ENCODE measurements around the gene CACNA2D2. TPM values are rescaled to one million over a fixed set of nuclear protein-coding genes. Genes with fewer than 3 reads are reported as not detected.

The CACNA2D2 gene
- total and polyA plus RNA-seq, 2 of the 4 experiments (the other 2 are of a cell fraction), result 0.15 TPM; not detected in 1

- Histone ChIP-seq H3K9me3 (ENCODE audit: control insufficient read depth, insufficient read depth, low read length) (no peaks in the 10 kb centered on the region), H2AK5ac (ENCODE audit: low read depth, low read length) (peak overlapping the region; percentile 15; the same call in 1 of the 2 replicates), H3K56ac (ENCODE audit: extremely low read depth, insufficient read depth, low read length) (no peak overlapping the region), H3K9ac (ENCODE audit: low read depth, low read length) (peak overlapping the region; percentile 60), H2BK15ac (ENCODE audit: low read depth, low read length) (no peak overlapping the region), H2BK5ac (ENCODE audit: low read depth, low read length, poor library complexity, severe bottlenecking) (no peak overlapping the region), H4K8ac (ENCODE audit: low read depth in 2 of 2, low read length in 2 of 2) (peak overlapping the region; percentile 40 to 66; a peak in 2 of 4 replicates), H2AFZ (replicated peaks; ENCODE audit: low read length, poor library complexity) (peak overlapping the region; percentile 98), H3K4me1 (ENCODE audit: control insufficient read depth, insufficient read depth, low read length) (peaks cover 3% of the 10 kb centered on the region; the same call in 1 of the 2 replicates), H3K27me3 (ENCODE audit: control insufficient read depth, insufficient read depth, low read length) (peaks cover 29% of the 10 kb centered on the region), H3K9me1 (ENCODE audit: insufficient read depth, low read length) (peaks cover 10% of the 10 kb centered on the region; the same call in 1 of the 2 replicates), H3K4ac (ENCODE audit: low read depth, low read length) (peak overlapping the region; percentile 42; the same call in 1 of the 2 replicates), H2BK20ac (ENCODE audit: low read depth, low read length) (no peak overlapping the region), H3K36me3 (ENCODE audit: control insufficient read depth, insufficient read depth, low read length) (no peaks in the 10 kb centered on the region), H3K79me1 (ENCODE audit: low read depth in 1 of 2, low read length in 2 of 2) (peaks cover 0 to 6% of the 10 kb centered on the region in 2 experiments; a peak in 1 of 4 replicates), H2AK9ac (replicated peaks; ENCODE audit: low read depth, low read length, poor library complexity) (peak overlapping the region; percentile 29), H3K4me3 (ENCODE audit: insufficient read depth, low read depth, low read length) (peak overlapping the region; percentile 45), H3K27ac (ENCODE audit: insufficient read depth, low read length) (peak overlapping the region; percentile 1; the same call in 1 of the 2 replicates), H2BK120ac (ENCODE audit: low read depth, low read length) (no peak overlapping the region), H3K18ac (ENCODE audit: low read depth, low read length) (no peak overlapping the region), H4K5ac (ENCODE audit: low read depth, low read length) (no peak overlapping the region), H3K23ac (ENCODE audit: low read depth, low read length) (no peak overlapping the region; the same call in 1 of the 2 replicates), H3K14ac (replicated peaks; ENCODE audit: low read depth, low read length) (peak overlapping the region; percentile 74; the same call in 1 of the 2 replicates), H4K91ac (ENCODE audit: insufficient read depth, low read depth, low read length) (no peak overlapping the region), H3K4me2 (ENCODE audit: low read depth, low read length) (peak overlapping the region; percentile 84), H4K20me1 (ENCODE audit: insufficient read depth, low read length) (no peaks in the 10 kb centered on the region)
- dilution Hi-C loops (cut with HindIII; ENCODE audit: low sequenced_read_pairs, unreplicated experiment), result no loop called here
- intact Hi-C loops (cut with micrococcal nuclease), result no loop called here
- in situ Hi-C loops (cut with MboI; ENCODE audit: low sequenced_read_pairs), result no loop called here
- ChIA-PET POLR2A (ENCODE audit: unreplicated experiment) (no interaction called here), CTCF (no interaction called here)
- ATAC-seq (ENCODE audit: low read depth) (peak; percentile 75), DNase-seq (no peak)
- TF ChIP-seq FOS (IDR thresholded peaks at IDR 0.05; ENCODE audit: low read depth, low read length) (no peak), MAZ (IDR thresholded peaks at IDR 0.05; ENCODE audit: borderline replicate concordance, low read depth, low read length) (no peak), SMC3 (IDR thresholded peaks at IDR 0.05; ENCODE audit: low read depth, low read length) (no peak), CHD1 (IDR thresholded peaks at IDR 0.05; ENCODE audit: low read depth, low read length) (no peak), RAD21 (IDR thresholded peaks at IDR 0.05; ENCODE audit: low read length) (no peak), USF2 (IDR thresholded peaks at IDR 0.05; ENCODE audit: low read depth, low read length) (no peak)
- TF ChIP-seq, protein P1, sequence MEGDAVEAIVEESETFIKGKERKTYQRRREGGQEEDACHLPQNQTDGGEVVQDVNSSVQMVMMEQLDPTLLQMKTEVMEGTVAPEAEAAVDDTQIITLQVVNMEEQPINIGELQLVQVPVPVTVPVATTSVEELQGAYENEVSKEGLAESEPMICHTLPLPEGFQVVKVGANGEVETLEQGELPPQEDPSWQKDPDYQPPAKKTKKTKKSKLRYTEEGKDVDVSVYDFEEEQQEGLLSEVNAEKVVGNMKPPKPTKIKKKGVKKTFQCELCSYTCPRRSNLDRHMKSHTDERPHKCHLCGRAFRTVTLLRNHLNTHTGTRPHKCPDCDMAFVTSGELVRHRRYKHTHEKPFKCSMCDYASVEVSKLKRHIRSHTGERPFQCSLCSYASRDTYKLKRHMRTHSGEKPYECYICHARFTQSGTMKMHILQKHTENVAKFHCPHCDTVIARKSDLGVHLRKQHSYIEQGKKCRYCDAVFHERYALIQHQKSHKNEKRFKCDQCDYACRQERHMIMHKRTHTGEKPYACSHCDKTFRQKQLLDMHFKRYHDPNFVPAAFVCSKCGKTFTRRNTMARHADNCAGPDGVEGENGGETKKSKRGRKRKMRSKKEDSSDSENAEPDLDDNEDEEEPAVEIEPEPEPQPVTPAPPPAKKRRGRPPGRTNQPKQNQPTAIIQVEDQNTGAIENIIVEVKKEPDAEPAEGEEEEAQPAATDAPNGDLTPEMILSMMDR (conservative IDR thresholded peaks at IDR 0.05; ENCODE audit: low read depth, low read length), result no peak
- no TSS peak for BruUV-seq (replicated peaks)
- WGBS, 2 experiments (ENCODE audit: extremely low coverage in 2 of 2, insufficient read length in 1 of 2), result 11% methylated on average over 21 of the region's 48 CpGs; no CpG with 5 or more reads in 1 of the 2 experiments
Observed at GRCh38 chr3:50364573-50365079, 138.8 kb downstream of the CACNA2D2 start.
